Right lobe of liver (tissue), 6 donors: Measurements from ENCODE around the gene SEMA4D. TPM values are rescaled to one million over a fixed set of nuclear protein-coding genes. Genes with fewer than 3 reads are reported as not detected.
A peak's percentile ranks its signal among the peaks of the same experiment; 100 is the strongest.

Experiments
- ATAC-seq, 4 donors: fragments of 200-7000 bp; cut with Tn5 transposase; one replicate each; pipeline ENCODE4 v1.9.1; 2020; ENCODE audit warnings: mild to moderate bottlenecking in 4 of 4, moderate library complexity in 4 of 4
- DNase-seq, 3 donors: peaks; one replicate each; pipeline ENCODE4 v3.0.0-alpha.2; 2020
- H3K27ac ChIP-seq, 3 donors: fragments of 200-600 bp; one replicate each; pipeline ENCODE4 v1.8.0; 2022
- H3K27me3 ChIP-seq, 2 donors: fragments of 200-600 bp; one replicate each; pipeline ENCODE4 v1.8.0; 2022
- H3K36me3 ChIP-seq, 4 donors: fragments of 200-600 bp; sonication (generic) in 1 of 4; one replicate each; pipeline versions ENCODE4 v1.5.1 to v1.8.0; 2017 to 2022; ENCODE audit warnings: control low read depth in 1 of 4
- H3K4me1 ChIP-seq, 4 donors: fragments of 200-600 bp; sonication (generic) in 1 of 4; one replicate each; pipeline versions ENCODE4 v1.5.1 to v1.8.0; 2017 to 2022; ENCODE audit warnings: control low read depth in 1 of 4
- H3K4me3 ChIP-seq, 3 donors: fragments of 200-600 bp; one replicate each; pipeline ENCODE4 v1.8.0; 2022
- H3K9me3 ChIP-seq, 4 donors: fragments of 200-600 bp; sonication (generic) in 1 of 4; one replicate each; pipeline versions ENCODE4 v1.5.1 to v1.8.0; 2017 to 2022; ENCODE audit warnings: control low read depth in 1 of 4
- CTCF ChIP-seq, 4 donors: fragments of 200-600 bp in 3 of 4; fragments of 450-650 bp in 1 of 4; IDR thresholded peaks; one replicate each; pipeline versions ENCODE4 v1.5.1 to v1.8.0; 2016 to 2022; ENCODE audit warnings: antibody characterized with exemption in 4 of 4, mild to moderate bottlenecking in 2 of 4
- POLR2A ChIP-seq: fragments of 450-650 bp; IDR thresholded peaks from one replicate; pipeline ENCODE4 v1.6.1; 2017; ENCODE audit warnings: antibody characterized with exemption, mild to moderate bottlenecking
- WGBS: methylation state at CpG from one replicate; pipeline ENCODE4 v1.1.6; 2018; ENCODE audit warnings: low coverage, low lambda C conversion rate; ENCODE audit not compliant: insufficient coverage; ENCODE audit errors: missing lambda C conversion rate; 5-methylcytosine and 5-hydroxymethylcytosine counted together
- intact Hi-C, 2 donors: fragments of 100-400 bp; cut with DNase I; formaldehyde crosslinking; loops; one replicate each; pipeline versions ENCODE4 v1.11.2 to v1.14.1; 2022
- total RNA-seq, 6 experiments: library from RNA; depleted of rRNA in 2 of 6; stranded (reverse); fragments of >200 nt in 2 of 6; fragmentation: NEBNext Ultra II Directional in 3 of 6; extraction: Animal tissue kit (Norgen Biotek cat#: 25700) in 3 of 6; gene quantifications; one replicate each; pipeline versions ENCODE4 v1.1.0 to v1.2.4, GENCODE V29; 2016 to 2023
- donor health status: DM: no; HTN: yes; CAD: no.
- donor health status: DM: no; HTN: no; CAD: no.
- donor health status: DM: no; HTN: no; CAD: no.
- donor health status: DM: no; HTN: yes; CAD: no.
- donor health status: DM: no; HTN: yes; CAD: no.

SEMA4D gene
- total RNA-seq, 6 experiments from 2014 or later: 2.0 to 7.5 (median 3.5) TPM

- no peak for DNase-seq
- H3K9me3 ChIP-seq: no peaks in the 10 kb centered on the region
- 52% methylated on average over 7 of the region's 11 CpGs for WGBS
- peak overlapping the region in 1 of 3 donors; percentile 2 for H3K27ac ChIP-seq
- TF ChIP-seq POLR2A: no peak
- TF ChIP-seq CTCF (IDR thresholded peaks at IDR 0.05): no peak
- ATAC-seq: peak; percentile 58 to 65 (median 61)
- H3K4me3 ChIP-seq: no peak overlapping the region
- H3K36me3 ChIP-seq: no peaks in the 10 kb centered on the region
- H3K27me3 ChIP-seq: no peaks in the 10 kb centered on the region
- H3K4me1 ChIP-seq: peaks cover 0 to 3% (median 0%) of the 10 kb centered on the region in 4 donors
- intact Hi-C loops: no loop called here
Measured at GRCh38 chr9:89522261-89522958, 24.5 kb upstream of the SEMA4D start.

- Histone ChIP-seq H3K27me3 (no peaks in the 10 kb centered on the region), H3K27ac (no peak overlapping the region), H3K36me3 (no peaks in the 10 kb centered on the region), H3K4me1 (no peaks in the 10 kb centered on the region), H3K4me3 (no peak overlapping the region), H3K9me3 (no peaks in the 10 kb centered on the region)
- DNase-seq: no peak
- peak in 3 of 4 donors; percentile 36 to 79 (median 60) for ATAC-seq
- intact Hi-C loops: no loop called here
- no peak for TF ChIP-seq CTCF (IDR thresholded peaks at IDR 0.05)
- no peak for TF ChIP-seq POLR2A
- WGBS: no CpG with 5 or more reads among the region's 3 CpGs
Measured at GRCh38 chr9:89519366-89519805, 21.5 kb upstream of the SEMA4D start.

- WGBS: no CpG with 5 or more reads among the region's 6 CpGs
- Histone ChIP-seq H3K27me3 (no peaks in the 10 kb centered on the region), H3K9me3 (no peaks in the 10 kb centered on the region), H3K4me1 (no peaks in the 10 kb centered on the region), H3K4me3 (no peak overlapping the region), H3K27ac (no peak overlapping the region), H3K36me3 (no peaks in the 10 kb centered on the region)
- DNase-seq (no peak), ATAC-seq (no peak)
- TF ChIP-seq CTCF (IDR thresholded peaks at IDR 0.05) (no peak), POLR2A (no peak)
- intact Hi-C loops: no loop called here
Measured at GRCh38 chr9:89518466-89519365, 20.8 kb upstream of the SEMA4D start.

GRCh38 chr9:89515416-89515815, 17.5 kb upstream of the SEMA4D start:
- TF ChIP-seq POLR2A (no peak), CTCF (IDR thresholded peaks at IDR 0.05) (no peak)
- no peak overlapping the region for H3K4me3 ChIP-seq
- whole genome bisulfite sequencing: 77% methylated on average over 5 of the region's 6 CpGs
- intact Hi-C loops: no loop called here
- H3K9me3 ChIP-seq: no peaks in the 10 kb centered on the region
- no peaks in the 10 kb centered on the region for H3K4me1 ChIP-seq
- H3K27ac ChIP-seq: no peak overlapping the region
- H3K36me3 ChIP-seq: no peaks in the 10 kb centered on the region
- H3K27me3 ChIP-seq: no peaks in the 10 kb centered on the region
- ATAC-seq (no peak), DNase-seq (no peak)
